NCI-H446 (cell line): ENCODE results near the gene IQCC.

Experiments
- DNase-seq, 2 experiments: peaks; one replicate each; lab custom pipeline; 2025; lab: John Stamatoyannopoulos, UW

Gene IQCC

GRCh38 chr1:32224285-32224684 lies 18.8 kb downstream of the IQCC start:
- no peak for DNase-seq

GRCh38 chr1:32228771-32229170 lies 23.3 kb downstream of the IQCC start:
- DNase-seq: no peak

GRCh38 chr1:32231843-32232432 lies 26.5 kb downstream of the IQCC start:
- no peak for DNase-seq

GRCh38 chr1:32232558-32233304 lies 27.3 kb downstream of the IQCC start:
- no peak for DNase-seq

GRCh38 chr1:32234792-32235191 lies 29.3 kb downstream of the IQCC start:
- DNase-seq: no peak

- DNase-seq: no peak
Observed at GRCh38 chr1:32239337-32239736, 33.9 kb downstream of the IQCC start.

- no peak for DNase-seq
Observed at GRCh38 chr1:32239790-32240139, 34.3 kb downstream of the IQCC start.

GRCh38 chr1:32240140-32240951 lies 34.9 kb downstream of the IQCC start:
- no peak for DNase-seq

GRCh38 chr1:32241001-32241763 lies 35.7 kb downstream of the IQCC start:
- no peak for DNase-seq

- no peak for DNase-seq
Observed at GRCh38 chr1:32242341-32242851, 36.9 kb downstream of the IQCC start.

- no peak for DNase-seq
Observed at GRCh38 chr1:32246888-32247273, 41.4 kb downstream of the IQCC start, which contains the start of gene FAM167B. Gene FAM167B (plus strand): TSS chr1:32247222. CDS start chr1:32247422, 200 bp downstream.

GRCh38 chr1:32247452-32247851 lies 42.0 kb downstream of the IQCC start:
- DNase-seq: no peak

GRCh38 chr1:32247983-32248889 lies 42.8 kb downstream of the IQCC start:
- no peak for DNase-seq

- DNase-seq: no peak
Observed at GRCh38 chr1:32249831-32250525, 44.5 kb downstream of the IQCC start.

GRCh38 chr1:32250893-32251716 lies 45.6 kb downstream of the IQCC start, which contains the start of gene LCK:
Gene LCK (plus strand): TSS chr1:32251265. CDS start chr1:32274330, 23,065 bp downstream.
- no peak for DNase-seq

GRCh38 chr1:32255072-32256071 lies 49.9 kb downstream of the IQCC start:
- no peak for DNase-seq

- DNase-seq: no peak
Observed at GRCh38 chr1:32256473-32257226, 51.2 kb downstream of the IQCC start.

GRCh38 chr1:32257227-32257508 lies 51.7 kb downstream of the IQCC start:
- DNase-seq: no peak
